GM12872 (cell line): Measurements from ENCODE around the gene MMEL1.

Experiments used
- CTCF ChIP-seq: IDR thresholded peaks from 3 replicates; pipeline ENCODE4 v1.5.1; 2011; ENCODE audit warnings: low read depth, mild to moderate bottlenecking, low read length, moderate library complexity; ENCODE audit not compliant: insufficient read depth

Gene MMEL1

GRCh38 chr1:2547210-2548067, 85.4 kb downstream of the MMEL1 start:
- no peak for TF ChIP-seq CTCF

- TF ChIP-seq CTCF = no peak
Measured at GRCh38 chr1:2546515-2547209, 86.2 kb downstream of the MMEL1 start.

- TF ChIP-seq CTCF = no peak
Measured at GRCh38 chr1:2545754-2546514, 86.9 kb downstream of the MMEL1 start.

GRCh38 chr1:2544875-2545640, 87.8 kb downstream of the MMEL1 start:
- TF ChIP-seq CTCF = no peak

- TF ChIP-seq CTCF = no peak
Measured at GRCh38 chr1:2544093-2544874, 88.5 kb downstream of the MMEL1 start.

- no peak for TF ChIP-seq CTCF
Measured at GRCh38 chr1:2543543-2544092, 89.2 kb downstream of the MMEL1 start.
